ENCODE data around the gene OR56A1. TPM values are rescaled to one million over a fixed set of nuclear protein-coding genes. Genes with fewer than 3 reads are reported as not detected.

OR56A1 gene
- total RNA-seq, 1 donor from 2014 or later = not detected

- no peak for DNase-seq
These were observed 41.4 kb downstream of the OR56A1 start for GRCh38 chr11:5989203-5989602.

GRCh38 chr11:5986885-5987284, 43.7 kb downstream of the OR56A1 start, which contains the start of gene OR52L1:
Gene OR52L1 (minus strand): TSS chr11:5986985. CDS start chr11:5986930, 55 bp downstream.
- DNase-seq = no peak

- no peak for DNase-seq
These were observed 47.1 kb downstream of the OR56A1 start for GRCh38 chr11:5983443-5983842.

- no peak for DNase-seq
These were observed 57.0 kb downstream of the OR56A1 start for GRCh38 chr11:5973530-5973929.

Other genes with a start within 250 kb of the OR56A1 start
- gene OR52N5, start 247.4 kb downstream of the OR56A1 start, total RNA-seq = not detected in 2 replicates
- gene OR52N1, start 239.5 kb downstream of the OR56A1 start, total RNA-seq = not detected in 2 replicates
- not detected in 2 replicates for gene OR52N2, start 221.8 kb downstream of the OR56A1 start, total RNA-seq
- not detected in 2 replicates for gene OR52E6, start 188.9 kb downstream of the OR56A1 start, total RNA-seq
- gene OR52E8, start 173.1 kb downstream of the OR56A1 start, total RNA-seq = not detected in 2 replicates
- gene OR52E4, start 150.1 kb downstream of the OR56A1 start, total RNA-seq = not detected in 2 replicates
- gene OR52E5, start 137.6 kb downstream of the OR56A1 start, total RNA-seq = not detected in 2 replicates
- not detected in 2 replicates for gene OR56A3, start 88.5 kb downstream of the OR56A1 start, total RNA-seq
- gene OR56A5, start 62.3 kb downstream of the OR56A1 start, total RNA-seq = not detected in 2 replicates
- not detected in 2 replicates for gene OR52L1, start 43.8 kb downstream of the OR56A1 start, total RNA-seq
- gene OR56A4, start 23.8 kb downstream of the OR56A1 start, total RNA-seq = not detected in 2 replicates
- not detected in 2 replicates for gene OR56B4, start 76.9 kb upstream of the OR56A1 start, total RNA-seq
- 0.09 TPM in 1 of 2 replicates, not detected in the other for gene OR52B2, start 139.6 kb upstream of the OR56A1 start, total RNA-seq
- gene OR52W1, start 168.5 kb upstream of the OR56A1 start, total RNA-seq = not detected in 2 replicates
- not detected in 2 replicates for gene C11orf42, start 174.8 kb upstream of the OR56A1 start, total RNA-seq
- gene FHIP1B, start 203.9 kb upstream of the OR56A1 start, total RNA-seq = 9.5 and 15.1 TPM in 2 replicates
- 0.09 TPM in 1 of 2 replicates, not detected in the other for gene CNGA4, start 208.3 kb upstream of the OR56A1 start, total RNA-seq
- gene CCKBR, start 229.1 kb upstream of the OR56A1 start, total RNA-seq = not detected in 2 replicates